GM15510 (cell line): ENCODE results near the gene CCDC154.

Experiments
- POLR2A ChIP-seq: IDR thresholded peaks from 3 replicates; pipeline ENCODE4 v1.6.1; 2011; ENCODE audit warnings: borderline replicate concordance; ENCODE audit not compliant: insufficient read length; ENCODE audit errors: extremely low read depth

Gene CCDC154

DNA sequence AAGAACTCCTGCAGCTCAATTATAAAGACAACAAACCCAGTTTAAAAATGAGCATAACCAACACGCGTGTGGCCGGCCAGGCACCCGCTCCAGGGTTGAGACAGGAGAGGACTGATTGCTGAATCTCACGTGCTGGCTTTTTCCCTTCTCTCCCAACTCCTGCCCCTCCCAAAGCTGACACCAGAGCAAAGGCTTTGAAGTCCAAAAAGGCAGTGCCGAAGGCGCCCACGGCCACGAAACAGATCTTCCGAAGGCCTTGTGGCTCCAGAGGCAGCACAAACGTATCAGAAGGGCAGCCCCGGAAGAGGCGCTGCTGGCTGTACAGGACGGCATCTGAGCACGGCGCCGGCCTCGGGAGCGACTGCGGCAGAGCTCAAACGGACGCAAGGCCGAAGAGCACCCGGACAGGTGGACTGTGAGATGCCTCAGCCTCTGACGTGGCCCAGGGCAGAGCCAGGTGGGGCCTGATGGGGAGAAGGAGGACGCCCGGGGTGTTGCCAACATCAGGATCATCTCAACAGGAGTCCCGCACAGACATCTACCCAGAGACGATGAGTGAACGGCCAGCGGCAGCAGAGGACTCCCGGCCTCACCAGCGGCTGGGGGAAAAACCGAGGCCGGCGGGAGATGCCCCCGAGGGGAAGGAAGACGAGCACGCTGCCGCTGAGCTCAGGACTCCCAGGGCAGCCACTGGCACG, 20.0 kb upstream of the CCDC154 start:
- no peak for TF ChIP-seq POLR2A

GRCh38 chr16:1461146-1461545, 16.8 kb upstream of the CCDC154 start:
- no peak for TF ChIP-seq POLR2A

GRCh38 chr16:1460602-1461138, 16.3 kb upstream of the CCDC154 start:
- no peak for TF ChIP-seq POLR2A

- no peak for TF ChIP-seq POLR2A
Observed at GRCh38 chr16:1459967-1460366, 15.6 kb upstream of the CCDC154 start.

DNA sequence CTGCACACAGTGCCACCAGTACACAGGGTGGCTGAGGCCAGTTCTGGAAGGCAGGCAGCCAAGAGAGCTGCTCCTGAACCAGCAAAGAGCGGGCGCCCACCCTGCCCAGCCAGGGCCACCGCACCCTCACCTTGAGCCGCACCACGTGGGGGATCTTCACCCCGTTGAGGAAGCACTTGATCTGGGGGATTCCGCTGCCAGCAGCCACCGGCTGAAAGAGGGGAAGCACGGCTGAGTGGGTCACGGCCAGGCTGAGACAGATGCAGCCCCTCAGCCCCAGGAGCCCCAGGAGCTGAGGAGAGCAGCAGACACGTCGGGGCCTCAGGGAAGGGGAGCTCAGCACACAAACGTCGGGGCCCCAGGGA, 14.6 kb upstream of the CCDC154 start:
- no peak for TF ChIP-seq POLR2A

DNA sequence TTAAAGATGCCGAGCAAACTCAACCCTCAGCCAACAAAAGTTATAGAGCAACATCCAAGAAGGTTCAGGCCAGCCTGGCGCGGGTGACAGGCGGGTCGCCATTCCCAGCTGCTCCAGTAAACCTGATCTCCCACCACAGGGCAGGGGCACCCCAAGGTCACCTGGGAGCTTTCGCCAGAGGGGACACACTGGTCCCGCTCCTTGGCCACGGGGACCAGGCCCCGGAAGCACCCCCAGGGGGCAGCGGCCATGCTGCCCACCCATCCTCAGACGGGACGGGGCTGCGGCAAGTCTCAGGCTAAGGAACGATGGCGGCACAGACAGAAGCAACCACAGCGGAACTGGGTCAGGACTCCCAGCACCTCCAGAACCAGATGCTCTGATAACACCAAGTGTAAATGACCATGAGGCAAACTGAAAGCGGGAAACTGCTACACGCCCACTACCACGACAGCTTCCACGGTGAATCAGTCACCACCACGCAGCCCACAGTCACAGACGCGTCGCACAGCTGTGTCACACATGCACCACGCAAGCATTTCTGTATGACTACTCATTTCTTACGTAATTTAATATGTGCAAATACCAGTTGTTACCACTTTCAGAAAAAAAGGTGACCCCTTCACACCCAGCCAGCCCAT, 14.1 kb upstream of the CCDC154 start:
- TF ChIP-seq POLR2A: no peak

- TF ChIP-seq POLR2A: no peak
Observed at GRCh38 chr16:1457489-1458245, 13.3 kb upstream of the CCDC154 start.

- TF ChIP-seq POLR2A: no peak
Observed at GRCh38 chr16:1456951-1457350, 12.6 kb upstream of the CCDC154 start.

GRCh38 chr16:1455190-1456171, 11.1 kb upstream of the CCDC154 start:
- no peak for TF ChIP-seq POLR2A

- no peak for TF ChIP-seq POLR2A
Observed at GRCh38 chr16:1454561-1454960, 10.2 kb upstream of the CCDC154 start.

- TF ChIP-seq POLR2A: no peak
Observed at GRCh38 chr16:1453316-1453715, 9.0 kb upstream of the CCDC154 start.

DNA sequence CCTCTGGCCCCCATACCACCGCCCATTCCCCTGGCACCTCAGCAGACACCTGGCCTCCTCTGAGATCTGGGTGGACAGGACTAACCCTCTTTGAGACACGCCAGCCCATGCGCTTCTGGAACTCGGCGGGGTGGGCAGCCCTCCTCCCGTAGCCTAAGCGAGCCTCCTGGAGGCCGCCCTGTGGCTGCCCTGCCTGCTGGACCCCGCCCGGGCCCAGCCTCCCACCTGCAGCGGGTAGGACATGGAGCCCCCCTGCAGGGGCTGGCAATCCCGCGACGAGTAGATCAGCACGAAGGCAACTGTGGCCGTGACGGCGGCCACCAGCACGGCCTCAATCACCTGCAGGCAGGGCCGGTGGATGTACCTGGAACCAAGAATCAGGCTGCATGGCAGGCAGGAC, 8.2 kb upstream of the CCDC154 start:
- TF ChIP-seq POLR2A: no peak

DNA sequence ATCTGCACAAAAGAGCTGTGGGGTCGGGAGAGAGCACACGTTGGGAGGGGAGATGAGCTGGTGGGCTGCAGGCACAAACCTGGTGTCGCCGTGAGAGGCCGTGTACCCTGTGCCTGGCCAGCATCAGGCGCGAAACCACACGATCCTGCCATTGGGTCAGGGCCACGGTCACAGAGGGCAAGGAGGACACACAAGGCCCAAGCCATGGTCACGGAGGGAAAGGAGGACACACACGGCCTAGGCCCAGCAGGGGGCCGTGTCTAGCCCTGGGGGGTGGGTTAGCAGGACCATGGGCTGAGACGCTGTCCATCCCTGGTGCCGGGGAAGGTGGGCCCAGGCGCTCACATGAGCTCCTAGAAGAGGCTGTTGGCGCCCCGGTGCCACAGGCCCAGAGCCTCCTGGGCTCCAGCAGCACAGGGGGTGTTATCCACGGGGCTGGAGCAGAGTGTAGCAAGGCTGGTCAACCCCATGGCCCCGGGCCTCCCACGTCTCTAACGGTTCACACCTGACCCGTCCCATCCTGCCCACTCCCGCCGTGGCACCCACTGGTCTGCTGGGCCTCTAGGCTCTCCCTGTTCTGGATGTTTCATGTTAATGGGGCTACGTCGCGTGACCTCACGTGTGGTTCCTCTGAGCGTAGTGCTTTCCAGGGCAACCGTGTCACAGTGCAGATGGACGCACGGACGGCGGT, 7.5 kb upstream of the CCDC154 start:
- no peak for TF ChIP-seq POLR2A

GRCh38 chr16:1450841-1451240, 6.5 kb upstream of the CCDC154 start:
- TF ChIP-seq POLR2A: no peak

GRCh38 chr16:1450218-1450617, 5.9 kb upstream of the CCDC154 start:
- TF ChIP-seq POLR2A: no peak
